ENCODE measurements around the gene LSAMP. TPM values are rescaled to one million over a fixed set of nuclear protein-coding genes. Genes with fewer than 3 reads are reported as not detected.

The LSAMP gene
- total and polyA plus RNA-seq, 9 of the 15 experiments (the other 6 are each of a cell fraction or from before 2014, with no cell fraction given): 0.09 to 0.11 TPM; not detected in 7

GRCh38 chr3:116018646-116019045, 426.6 kb downstream of the LSAMP start:
- Histone ChIP-seq H3K27me3 (ENCODE audit: control insufficient read depth in 2 of 2, insufficient read depth in 2 of 2, low read length in 2 of 2) (no peaks in the 10 kb centered on the region), H3K36me3 (ENCODE audit: control insufficient read depth, insufficient read depth, low read length) (no peaks in the 10 kb centered on the region), H3K4me2 (ENCODE audit: insufficient read depth, low read length) (no peak overlapping the region), H3K79me2 (ENCODE audit: control insufficient read depth, insufficient read depth, low read length) (no peaks in the 10 kb centered on the region), H3K9ac (ENCODE audit: insufficient read depth in 1 of 2, low read depth in 2 of 2, low read length in 2 of 2) (no peak overlapping the region), H3K4me1 (replicated peaks in 1 of 2; ENCODE audit: control insufficient read depth in 2 of 2, insufficient read depth in 2 of 2, low read length in 2 of 2) (peaks cover 0 to 5% of the 10 kb centered on the region in 2 experiments; a peak in 2 of 5 replicates), H3K4me3 (no peak overlapping the region), H2AFZ (ENCODE audit: low read depth, low read length) (no peak overlapping the region), H3K9me1 (ENCODE audit: control insufficient read depth, insufficient read depth, low read length) (no peaks in the 10 kb centered on the region), H4K20me1 (replicated peaks; ENCODE audit: control insufficient read depth, insufficient read depth, low read length) (no peaks in the 10 kb centered on the region), H3K9me3 (replicated peaks; ENCODE audit: control insufficient read depth, insufficient read depth, low read depth, low read length) (no peaks in the 10 kb centered on the region), H3K27ac (ENCODE audit: extremely low read depth, low read depth, low read length) (no peak overlapping the region)
- POLR2A ChIA-PET: interaction anchor here (0.6 kb wide), 1 partner anchor 9 kb away, joined by 3 read pairs; no protein-coding TSS in a partner anchor
- ATAC-seq (no peak), FAIRE-seq (no peak), DNase-seq (ENCODE audit: extremely low read depth in 1 of 4, low spot score in 3 of 4) (no peak)
- 100% methylated on average over 1 of the region's 1 CpG for WGBS (ENCODE audit: insufficient coverage, low coverage, missing lambda C conversion rate)
- in situ Hi-C loops (cut with MboI): no loop called here
- TF ChIP-seq TAF1 (IDR thresholded peaks at IDR 0.05; ENCODE audit: control insufficient read depth, extremely low read depth, insufficient read depth, low read length, severe bottlenecking): no peak
- TF ChIP-seq HDAC1 (IDR thresholded peaks at IDR 0.05): no peak
- TF ChIP-seq NCOA2 (IDR thresholded peaks at IDR 0.05; ENCODE audit: partially characterized antibody in 2 of 2): no peak
- no TSS peak for BruUV-seq (replicated peaks)
- CTCF ChIA-PET (ENCODE audit: low intra/inter-chr PET ratio): no interaction called here
- intact Hi-C loops (cut with micrococcal nuclease): no loop called here

- Histone ChIP-seq H3K4me2 (ENCODE audit: insufficient read depth, low read length) (no peak overlapping the region), H3K4me3 (no peak overlapping the region), H3K27ac (ENCODE audit: extremely low read depth, low read depth, low read length) (no peak overlapping the region), H2AFZ (ENCODE audit: low read depth, low read length) (peak overlapping the region; percentile 63), H3K9me3 (replicated peaks; ENCODE audit: control insufficient read depth, insufficient read depth, low read depth, low read length) (no peaks in the 10 kb centered on the region), H3K4me1 (replicated peaks in 1 of 2; ENCODE audit: control insufficient read depth in 2 of 2, insufficient read depth in 2 of 2, low read length in 2 of 2) (peaks cover 3 to 11% of the 10 kb centered on the region in 2 experiments; a peak in 2 of 5 replicates), H3K79me2 (ENCODE audit: control insufficient read depth, insufficient read depth, low read length) (no peaks in the 10 kb centered on the region), H3K36me3 (ENCODE audit: control insufficient read depth, insufficient read depth, low read length) (no peaks in the 10 kb centered on the region), H4K20me1 (replicated peaks; ENCODE audit: control insufficient read depth, insufficient read depth, low read length) (no peaks in the 10 kb centered on the region), H3K9ac (ENCODE audit: insufficient read depth in 1 of 2, low read depth in 2 of 2, low read length in 2 of 2) (no peak overlapping the region), H3K27me3 (ENCODE audit: control insufficient read depth in 2 of 2, insufficient read depth in 2 of 2, low read length in 2 of 2) (no peaks in the 10 kb centered on the region), H3K9me1 (ENCODE audit: control insufficient read depth, insufficient read depth, low read length) (no peaks in the 10 kb centered on the region)
- no peak for FAIRE-seq
- BruUV-seq (replicated peaks): no TSS peak
- ChIA-PET POLR2A (no interaction called here), CTCF (ENCODE audit: low intra/inter-chr PET ratio) (no interaction called here)
- in situ Hi-C loops (cut with MboI): no loop called here
- ATAC-seq: no peak
- DNase-seq (ENCODE audit: extremely low read depth in 1 of 4, low spot score in 3 of 4): no peak
- intact Hi-C loops (cut with micrococcal nuclease): no loop called here
- 36% methylated on average over 2 of the region's 2 CpGs for WGBS (ENCODE audit: insufficient coverage, low coverage, missing lambda C conversion rate)
- TF ChIP-seq FOXA1 (IDR thresholded peaks at IDR 0.05; ENCODE audit: borderline replicate concordance) (no peak), ZNF318 (IDR thresholded peaks at IDR 0.05; ENCODE audit: borderline replicate concordance in 1 of 2, low read depth in 1 of 2) (no peak), USF1 (CRISPR knock-in tag; IDR thresholded peaks at IDR 0.05) (no peak), LEF1 (IDR thresholded peaks at IDR 0.05) (no peak)
Observed at GRCh38 chr3:116015931-116016330, 429.4 kb downstream of the LSAMP start.
